Mononuclear cell (primary cell): Measurements from ENCODE around the gene ACOD1. TPM values are rescaled to one million over a fixed set of nuclear protein-coding genes. Genes with fewer than 3 reads are reported as not detected.
"Not testable (repeated sequence)": the region's sequence is repeated elsewhere in the genome, so short reads cannot be mapped to it uniquely, and the experiment has no call there.

ENCODE experiments used
- H3K27me3 ChIP-seq: 2 replicates; pipeline ENCODE4 v1.6.0; 2011; ENCODE audit warnings: low read length, control low read depth; ENCODE audit not compliant: insufficient read depth
- H3K4me1 ChIP-seq: 2 replicates; pipeline ENCODE4 v1.5.1; 2011; ENCODE audit warnings: mild to moderate bottlenecking, low read length, control low read depth; ENCODE audit not compliant: insufficient read depth
- H3K4me3 ChIP-seq: 2 replicates; pipeline ENCODE4 v1.5.1; 2011; ENCODE audit warnings: mild to moderate bottlenecking, low read length, moderate library complexity
- H3K9me3 ChIP-seq: 2 replicates; pipeline ENCODE4 v1.5.1; 2011; ENCODE audit warnings: low read depth, mild to moderate bottlenecking, control low read depth, low read length
- total RNA-seq: library from RNA; depleted of rRNA; stranded (reverse); fragments of >200 nt; gene quantifications from one replicate; pipeline ENCODE4 v1.2.3, GENCODE V29; 2012

Gene ACOD1
- total RNA-seq, 1 donor = 1.5 TPM

- Histone ChIP-seq H3K4me1 (peaks cover 12% of the 10 kb centered on the region), H3K27me3 (no peaks in the 10 kb centered on the region), H3K9me3 (no peaks in the 10 kb centered on the region), H3K4me3 (no peak overlapping the region)
Observed at GRCh38 chr13:76936763-76937162, 11.5 kb upstream of the ACOD1 start.

- no peak overlapping the region for H3K4me3 ChIP-seq
- no peaks in the 10 kb centered on the region for H3K27me3 ChIP-seq
- no peaks in the 10 kb centered on the region for H3K9me3 ChIP-seq
- peaks cover 12% of the 10 kb centered on the region for H3K4me1 ChIP-seq
Observed at GRCh38 chr13:76937281-76937820, 11.0 kb upstream of the ACOD1 start.

GRCh38 chr13:76939215-76939614 is 9.1 kb upstream of the ACOD1 start:
- Histone ChIP-seq H3K27me3 (no peaks in the 10 kb centered on the region), H3K4me1 (peaks cover 15% of the 10 kb centered on the region), H3K9me3 (no peaks in the 10 kb centered on the region), H3K4me3 (no peak overlapping the region)

GRCh38 chr13:76942363-76942762 is 5.9 kb upstream of the ACOD1 start:
- Histone ChIP-seq H3K9me3 (no peaks in the 10 kb centered on the region), H3K4me1 (peaks cover 20% of the 10 kb centered on the region), H3K4me3 (no peak overlapping the region), H3K27me3 (no peaks in the 10 kb centered on the region)

- peaks cover 25% of the 10 kb centered on the region for H3K4me1 ChIP-seq
- no peak overlapping the region for H3K4me3 ChIP-seq
- no peaks in the 10 kb centered on the region for H3K27me3 ChIP-seq
- no peaks in the 10 kb centered on the region for H3K9me3 ChIP-seq
Observed at GRCh38 chr13:76943646-76944045, 4.7 kb upstream of the ACOD1 start.

- Histone ChIP-seq H3K4me3 (no peak overlapping the region), H3K4me1 (peaks cover 26% of the 10 kb centered on the region), H3K27me3 (no peaks in the 10 kb centered on the region)
Observed at GRCh38 chr13:76944456-76944855, 3.9 kb upstream of the ACOD1 start.

GRCh38 chr13:76950101-76950500 is 1.8 kb downstream of the ACOD1 start:
- peaks cover 23% of the 10 kb centered on the region for H3K4me1 ChIP-seq
- H3K4me3 ChIP-seq = no peak overlapping the region
- H3K27me3 ChIP-seq = peaks cover 6% of the 10 kb centered on the region
- no peaks in the 10 kb centered on the region for H3K9me3 ChIP-seq

More at GRCh38 chr13:76944456-76944855, 3.9 kb upstream of the ACOD1 start:
- no peaks in the 10 kb centered on the region for H3K9me3 ChIP-seq

GRCh38 chr13:76953968-76954367 is 5.7 kb downstream of the ACOD1 start:
- peaks cover 6% of the 10 kb centered on the region for H3K27me3 ChIP-seq

GRCh38 chr13:76954538-76954937 is 6.2 kb downstream of the ACOD1 start:
- Histone ChIP-seq H3K4me3 (no peak overlapping the region), H3K9me3 (no peaks in the 10 kb centered on the region), H3K27me3 (peaks cover 6% of the 10 kb centered on the region), H3K4me1 (peaks cover 10% of the 10 kb centered on the region)

More at GRCh38 chr13:76953968-76954367, 5.7 kb downstream of the ACOD1 start:
- no peaks in the 10 kb centered on the region for H3K9me3 ChIP-seq
- H3K4me1 ChIP-seq = peaks cover 12% of the 10 kb centered on the region
- H3K4me3 ChIP-seq = no peak overlapping the region

- Histone ChIP-seq H3K4me3 (no peak overlapping the region), H3K27me3 (peaks cover 6% of the 10 kb centered on the region), H3K9me3 (peaks cover 6% of the 10 kb centered on the region), H3K4me1 (peaks cover 4% of the 10 kb centered on the region)
Observed at GRCh38 chr13:76955193-76955592, 6.9 kb downstream of the ACOD1 start.

- Histone ChIP-seq H3K9me3 (peaks cover 10% of the 10 kb centered on the region), H3K4me1 (no peaks in the 10 kb centered on the region), H3K4me3 (no peak overlapping the region), H3K27me3 (peaks cover 6% of the 10 kb centered on the region)
Observed at GRCh38 chr13:76955661-76956060, 7.3 kb downstream of the ACOD1 start.

- Histone ChIP-seq H3K9me3 (peaks cover 10% of the 10 kb centered on the region), H3K27me3 (no peaks in the 10 kb centered on the region), H3K4me3 (no peak overlapping the region), H3K4me1 (no peaks in the 10 kb centered on the region)
Observed at GRCh38 chr13:76958841-76959432, 10.6 kb downstream of the ACOD1 start.

- not testable (repeated sequence) for H3K4me1 ChIP-seq, H3K9me3 ChIP-seq, H3K4me3 ChIP-seq, H3K27me3 ChIP-seq
Observed at GRCh38 chr13:76959734-76960133, 11.4 kb downstream of the ACOD1 start.

GRCh38 chr13:76965759-76966421 is 17.6 kb downstream of the ACOD1 start:
- Histone ChIP-seq H3K4me3 (no peak overlapping the region), H3K9me3 (no peaks in the 10 kb centered on the region), H3K27me3 (peaks cover 3% of the 10 kb centered on the region), H3K4me1 (no peaks in the 10 kb centered on the region)

GRCh38 chr13:76967031-76967430 is 18.7 kb downstream of the ACOD1 start:
- Histone ChIP-seq H3K4me1 (no peaks in the 10 kb centered on the region), H3K27me3 (peaks cover 9% of the 10 kb centered on the region), H3K4me3 (no peak overlapping the region), H3K9me3 (no peaks in the 10 kb centered on the region)

GRCh38 chr13:76968041-76968440 is 19.7 kb downstream of the ACOD1 start:
- H3K27me3 ChIP-seq = peaks cover 13% of the 10 kb centered on the region
- no peak overlapping the region for H3K4me3 ChIP-seq
- H3K4me1 ChIP-seq = no peaks in the 10 kb centered on the region
- no peaks in the 10 kb centered on the region for H3K9me3 ChIP-seq
